HG02759 (cell line): ENCODE results near the gene NEDD4.
A peak's percentile ranks its signal among the peaks of the same experiment; 100 is the strongest.
"Not testable (repeated sequence)": the region's sequence is repeated elsewhere in the genome, so short reads cannot be mapped to it uniquely, and the experiment has no call there.

Source experiments
- ATAC-seq: cut with Tn5 transposase; IDR thresholded peaks from one replicate; pipeline ENCODE4 v1.9.1; 2021; ENCODE audit warnings: mild to moderate bottlenecking, moderate library complexity; ENCODE audit not compliant: unreplicated experiment

The NEDD4 gene

GRCh38 chr15:55993111-55993803 is at the start of gene NEDD4:
NEDD4 (minus strand) TSS chr15:55993612; CDS start chr15:55993555, 57 bp downstream.
- ATAC-seq, result peak; percentile 92

- ATAC-seq, result no peak
These were observed 49.1 kb upstream of the NEDD4 start for GRCh38 chr15:56042498-56042897.

GRCh38 chr15:56042031-56042430 is 48.6 kb upstream of the NEDD4 start:
- ATAC-seq, result no peak

GRCh38 chr15:56040081-56041035 is 46.9 kb upstream of the NEDD4 start:
- ATAC-seq, result no peak

GRCh38 chr15:56038707-56039106 is 45.3 kb upstream of the NEDD4 start:
- no peak for ATAC-seq

GRCh38 chr15:56038015-56038414 is 44.6 kb upstream of the NEDD4 start:
- no peak for ATAC-seq

- ATAC-seq, result no peak
These were observed 43.2 kb upstream of the NEDD4 start for GRCh38 chr15:56036546-56037067.

GRCh38 chr15:56035166-56035565 is 41.8 kb upstream of the NEDD4 start:
- ATAC-seq, result no peak

GRCh38 chr15:56034514-56034913 is 41.1 kb upstream of the NEDD4 start:
- no peak for ATAC-seq

GRCh38 chr15:56032373-56032772 is 39.0 kb upstream of the NEDD4 start:
- ATAC-seq, result no peak

- ATAC-seq, result no peak
These were observed 38.4 kb upstream of the NEDD4 start for GRCh38 chr15:56031836-56032235.

- no peak for ATAC-seq
These were observed 38.0 kb upstream of the NEDD4 start for GRCh38 chr15:56031402-56031801.

GRCh38 chr15:56028430-56028829 is 35.0 kb upstream of the NEDD4 start:
- ATAC-seq, result no peak

- not testable (repeated sequence) for ATAC-seq
These were observed 29.7 kb upstream of the NEDD4 start for GRCh38 chr15:56023160-56023559.

- no peak for ATAC-seq
These were observed 26.5 kb upstream of the NEDD4 start for GRCh38 chr15:56019819-56020486.

GRCh38 chr15:56019060-56019793 is 25.8 kb upstream of the NEDD4 start:
- no peak for ATAC-seq

- ATAC-seq, result no peak
These were observed 24.5 kb upstream of the NEDD4 start for GRCh38 chr15:56017920-56018319.

- no peak for ATAC-seq
These were observed 24.1 kb upstream of the NEDD4 start for GRCh38 chr15:56017511-56017910.

GRCh38 chr15:56016281-56016680 is 22.9 kb upstream of the NEDD4 start:
- no peak for ATAC-seq

GRCh38 chr15:56014677-56015076 is 21.3 kb upstream of the NEDD4 start:
- ATAC-seq, result no peak
